HG03575 (cell line): ENCODE results near the gene LRRC56.

Source experiments
- ATAC-seq: cut with Tn5 transposase; IDR thresholded peaks from one replicate; pipeline ENCODE4 v1.9.1; 2021; ENCODE audit not compliant: unreplicated experiment, insufficient number of reproducible peaks, low FRiP score; ENCODE audit errors: extremely low read depth

Gene LRRC56

GRCh38 chr11:581342-581741, 44.0 kb downstream of the LRRC56 start:
- ATAC-seq: no peak

GRCh38 chr11:581752-582151, 44.4 kb downstream of the LRRC56 start:
- ATAC-seq: no peak

GRCh38 chr11:584287-584686, 47.0 kb downstream of the LRRC56 start:
- no peak for ATAC-seq

GRCh38 chr11:586376-587316, 49.3 kb downstream of the LRRC56 start:
- no peak for ATAC-seq

- ATAC-seq: no peak
Observed at GRCh38 chr11:587546-587945, 50.2 kb downstream of the LRRC56 start.

GRCh38 chr11:587978-588380, 50.7 kb downstream of the LRRC56 start:
- ATAC-seq: no peak

GRCh38 chr11:589798-590197, 52.5 kb downstream of the LRRC56 start:
- no peak for ATAC-seq

- no peak for ATAC-seq
Observed at GRCh38 chr11:590997-591396, 53.7 kb downstream of the LRRC56 start.

- no peak for ATAC-seq
Observed at GRCh38 chr11:592501-592900, 55.2 kb downstream of the LRRC56 start.

- no peak for ATAC-seq
Observed at GRCh38 chr11:592918-593317, 55.6 kb downstream of the LRRC56 start.

GRCh38 chr11:593347-593746, 56.0 kb downstream of the LRRC56 start:
- ATAC-seq: no peak

GRCh38 chr11:595400-595799, 58.1 kb downstream of the LRRC56 start:
- no peak for ATAC-seq

- ATAC-seq: no peak
Observed at GRCh38 chr11:596374-596773, 59.0 kb downstream of the LRRC56 start.

GRCh38 chr11:597166-597725, 59.9 kb downstream of the LRRC56 start:
- no peak for ATAC-seq

- no peak for ATAC-seq
Observed at GRCh38 chr11:598005-598680, 60.8 kb downstream of the LRRC56 start.

GRCh38 chr11:601573-602245, 64.4 kb downstream of the LRRC56 start:
- ATAC-seq: no peak

- no peak for ATAC-seq
Observed at GRCh38 chr11:603154-603553, 65.8 kb downstream of the LRRC56 start.
